Astrocyte (in vitro differentiated cells and primary cell): ENCODE measurements around the gene MRPL53. TPM values are rescaled to one million over a fixed set of nuclear protein-coding genes. Genes with fewer than 3 reads are reported as not detected.

Experiments
- DNase-seq: peaks from one replicate; pipeline ENCODE4 v3.0.0-alpha.2; 2010; ENCODE audit warnings: low read depth
- FAIRE-seq: peaks from 2 replicates; lab custom pipeline; 2011; peaks lifted over from hg19 to GRCh38; lab: Jason Lieb, UNC
- H2AFZ ChIP-seq: 2 replicates; pipeline ENCODE4 v1.6.0; 2012; ENCODE audit warnings: low read depth, low read length, inconsistent platforms
- H3K27ac ChIP-seq: 2 replicates; pipeline ENCODE4 v1.5.1; 2011; ENCODE audit warnings: low read depth, low read length, inconsistent platforms
- H3K27me3 ChIP-seq: 2 replicates; pipeline ENCODE4 v1.6.0; 2011; ENCODE audit warnings: low read length, inconsistent platforms; ENCODE audit not compliant: insufficient read depth
- H3K36me3 ChIP-seq: 2 replicates; pipeline ENCODE4 v1.5.1; 2011; ENCODE audit warnings: low read length, inconsistent platforms; ENCODE audit not compliant: insufficient read depth
- H3K4me1 ChIP-seq: 2 replicates; pipeline ENCODE4 v1.5.1; 2011; ENCODE audit warnings: low read length, inconsistent platforms; ENCODE audit not compliant: insufficient read depth
- H3K4me2 ChIP-seq: 2 replicates; pipeline ENCODE4 v1.6.0; 2012; ENCODE audit warnings: low read length, inconsistent platforms
- H3K4me3 ChIP-seq: 2 replicates; pipeline ENCODE4 v1.5.1; 2011; ENCODE audit warnings: low read depth, mild to moderate bottlenecking, low read length, inconsistent platforms; ENCODE audit not compliant: insufficient read depth
- H3K79me2 ChIP-seq: 2 replicates; pipeline ENCODE4 v1.6.0; 2012; ENCODE audit warnings: mild to moderate bottlenecking, low read length, inconsistent platforms; ENCODE audit not compliant: insufficient read depth
- H3K9ac ChIP-seq: 2 replicates; pipeline ENCODE4 v1.6.0; 2012; ENCODE audit warnings: mild to moderate bottlenecking, low read length, inconsistent platforms
- H3K9me3 ChIP-seq: 2 replicates; pipeline ENCODE4 v1.5.1; 2012; ENCODE audit warnings: low read depth, mild to moderate bottlenecking, low read length, inconsistent platforms; ENCODE audit not compliant: insufficient read depth
- H4K20me1 ChIP-seq: 2 replicates; pipeline ENCODE4 v1.6.0; 2012; ENCODE audit warnings: low read length, inconsistent platforms; ENCODE audit not compliant: insufficient read depth
- H3K27ac Mint-ChIP-seq: one replicate; pipeline ENCODE4 v1.8.0; 2021; ENCODE audit warnings: mild to moderate bottlenecking, mixed read lengths; ENCODE audit not compliant: unreplicated experiment
- H3K27me3 Mint-ChIP-seq: one replicate; pipeline ENCODE4 v1.8.0; 2021; ENCODE audit warnings: low read depth, mixed read lengths; ENCODE audit not compliant: unreplicated experiment
- H3K36me3 Mint-ChIP-seq: one replicate; pipeline ENCODE4 v1.8.0; 2021; ENCODE audit warnings: low read depth, mixed read lengths; ENCODE audit not compliant: unreplicated experiment
- H3K4me1 Mint-ChIP-seq: one replicate; pipeline ENCODE4 v1.8.0; 2021; ENCODE audit warnings: low read depth, mixed read lengths; ENCODE audit not compliant: unreplicated experiment
- H3K4me3 Mint-ChIP-seq: one replicate; pipeline ENCODE4 v1.8.0; 2021; ENCODE audit warnings: mild to moderate bottlenecking, moderate library complexity, mixed read lengths; ENCODE audit not compliant: unreplicated experiment
- H3K9me3 Mint-ChIP-seq: one replicate; pipeline ENCODE4 v1.8.0; 2021; ENCODE audit warnings: mild to moderate bottlenecking, mixed read lengths; ENCODE audit not compliant: unreplicated experiment
- CTCF ChIP-seq: IDR thresholded peaks from 2 replicates; pipeline ENCODE4 v1.5.1; 2011; ENCODE audit warnings: low read depth, mild to moderate bottlenecking, inconsistent platforms, low read length, moderate library complexity; ENCODE audit not compliant: insufficient read depth
- EZH2 ChIP-seq: IDR thresholded peaks from 2 replicates; pipeline ENCODE4 v1.6.1; 2012; ENCODE audit warnings: mild to moderate bottlenecking, low read length, inconsistent platforms; ENCODE audit not compliant: insufficient read depth
- total RNA-seq: library from RNA; stranded (reverse); gene quantifications from 2 replicates; pipeline ENCODE4 v1.2.1, GENCODE V29; 2021

The MRPL53 gene
- total RNA-seq, 1 donor from 2014 or later, result 50.6 TPM

DNA sequence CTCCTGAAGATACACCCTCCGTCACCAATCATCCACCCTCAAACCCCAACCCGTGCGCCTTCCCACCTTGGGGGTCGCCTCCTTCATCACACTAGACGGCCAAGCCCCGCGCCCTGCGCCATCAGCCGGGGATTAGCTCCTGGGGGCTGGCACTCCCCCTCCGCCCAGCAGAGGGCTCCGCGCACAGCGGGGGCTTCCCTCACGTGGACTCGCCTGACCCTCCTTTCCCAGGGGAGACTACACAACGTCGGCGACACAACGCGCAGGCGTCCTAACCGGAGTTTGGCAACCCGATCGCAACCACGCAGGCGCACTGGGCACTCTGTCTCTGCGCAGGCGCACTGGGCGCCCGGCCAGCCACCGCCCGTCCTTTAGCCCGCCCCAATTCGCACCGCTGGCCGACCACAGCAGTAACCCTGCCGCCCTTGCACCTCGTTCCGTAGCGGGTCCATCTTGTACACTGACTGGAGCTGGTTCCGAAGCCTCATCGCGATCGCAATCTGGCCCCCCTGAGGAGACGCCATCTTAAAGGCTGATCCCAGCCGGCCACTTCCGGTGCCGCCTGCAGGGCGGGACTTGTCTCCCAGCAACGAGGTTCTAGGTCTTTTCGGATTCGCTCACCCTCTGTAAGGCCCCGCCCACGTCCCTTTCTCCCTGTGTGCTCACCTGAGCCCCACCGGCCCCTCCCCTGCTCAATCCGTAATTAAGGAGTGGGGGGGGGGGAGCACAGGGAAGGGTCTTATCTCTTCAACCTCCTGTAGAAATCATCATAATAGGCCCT, 34.9 kb upstream of the MRPL53 start, which contains the start of gene PCGF1:
TSS of gene PCGF1 (minus strand) at position 551 of the 781 bp plus-strand sequence. CDS start at position 524, 27 bp downstream.
- peaks cover 24% of the 10 kb centered on the region for H3K79me2 ChIP-seq
- peaks cover 4% of the 10 kb centered on the region for H3K36me3 ChIP-seq
- FAIRE-seq (no peak), DNase-seq (peak; percentile 91)
- Mint-ChIP-seq H3K36me3 (peaks cover 12% of the 10 kb centered on the region), H3K27me3 (peaks cover 35% of the 10 kb centered on the region), H3K4me1 (peaks cover 21% of the 10 kb centered on the region), H3K4me3 (peak within 1 kb of the TSS; percentile 97), H3K27ac (peak within 1 kb of the TSS; percentile 99), H3K9me3 (no peaks in the 10 kb centered on the region)
- H2AFZ ChIP-seq, result peak within 1 kb of the TSS; percentile 98
- H3K9ac ChIP-seq, result peak within 1 kb of the TSS; percentile 95
- H4K20me1 ChIP-seq, result peaks cover 7% of the 10 kb centered on the region
- H3K4me1 ChIP-seq, result peaks cover 54% of the 10 kb centered on the region
- peaks cover 25% of the 10 kb centered on the region for H3K27me3 ChIP-seq
- peak within 1 kb of the TSS; percentile 97 for H3K4me2 ChIP-seq
- H3K27ac ChIP-seq, result peak within 1 kb of the TSS; percentile 99
- no peaks in the 10 kb centered on the region for H3K9me3 ChIP-seq
- TF ChIP-seq CTCF (peak; percentile 26), EZH2 (no peak)
- H3K4me3 ChIP-seq, result peak within 1 kb of the TSS; percentile 94

DNA sequence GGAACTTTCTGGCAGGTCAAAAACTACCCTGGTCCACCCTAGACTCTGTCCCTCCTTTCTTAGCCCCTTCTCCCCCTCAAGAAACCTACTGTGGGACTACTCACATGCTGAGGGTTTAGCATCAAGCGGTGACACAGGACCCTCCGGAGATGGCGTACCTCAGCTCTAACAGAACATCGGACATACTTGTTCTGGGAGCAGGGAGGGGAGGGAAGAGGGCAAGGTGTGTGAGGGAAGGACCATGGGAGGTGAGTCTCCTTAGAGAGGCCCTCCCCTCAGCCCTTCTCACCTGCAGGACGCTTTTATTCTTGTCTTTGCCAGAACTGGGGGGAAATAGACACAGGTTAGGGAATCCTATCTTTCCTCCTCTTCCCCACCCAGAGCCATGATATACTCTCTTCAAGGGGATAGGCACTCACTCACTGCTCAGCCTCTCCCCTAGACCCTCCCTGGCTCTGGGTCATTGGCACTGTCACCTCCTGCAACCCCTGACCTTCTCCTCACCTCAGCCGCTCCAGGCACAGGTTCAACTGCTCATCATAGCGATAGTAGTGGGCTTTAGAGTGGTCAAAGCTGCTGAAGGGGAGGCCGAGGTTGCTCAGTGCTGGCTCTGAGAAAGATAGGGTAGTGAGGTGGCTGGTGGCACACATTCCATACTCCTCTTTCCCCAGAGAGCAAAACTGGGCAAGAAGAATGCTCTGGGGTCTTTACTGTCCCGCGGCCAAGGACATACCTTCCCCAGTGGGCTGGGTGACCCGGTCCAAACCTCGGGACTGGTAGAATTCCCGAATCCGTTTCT, 33.2 kb upstream of the MRPL53 start:
- Mint-ChIP-seq H3K36me3 (peaks cover 12% of the 10 kb centered on the region), H3K9me3 (no peaks in the 10 kb centered on the region), H3K27ac (no peak overlapping the region), H3K4me1 (peaks cover 21% of the 10 kb centered on the region), H3K27me3 (peaks cover 35% of the 10 kb centered on the region), H3K4me3 (peak overlapping the region; percentile 97)
- H3K79me2 ChIP-seq, result peaks cover 24% of the 10 kb centered on the region
- no peak for DNase-seq
- H3K4me1 ChIP-seq, result peaks cover 49% of the 10 kb centered on the region
- H4K20me1 ChIP-seq, result peaks cover 7% of the 10 kb centered on the region
- H2AFZ ChIP-seq, result no peak overlapping the region
- H3K27me3 ChIP-seq, result peaks cover 18% of the 10 kb centered on the region
- FAIRE-seq, result no peak
- H3K27ac ChIP-seq, result no peak overlapping the region
- H3K9me3 ChIP-seq, result no peaks in the 10 kb centered on the region
- H3K36me3 ChIP-seq, result peaks cover 4% of the 10 kb centered on the region
- no peak overlapping the region for H3K9ac ChIP-seq
- peak overlapping the region; percentile 63 for H3K4me2 ChIP-seq
- TF ChIP-seq CTCF (no peak), EZH2 (no peak)
- H3K4me3 ChIP-seq, result peak overlapping the region; percentile 9
